ENCODE data around the gene GYPA.
"Not testable (repeated sequence)": the region's sequence is repeated elsewhere in the genome, so short reads cannot be mapped to it uniquely, and the experiment has no call there.

GYPA gene

DNA sequence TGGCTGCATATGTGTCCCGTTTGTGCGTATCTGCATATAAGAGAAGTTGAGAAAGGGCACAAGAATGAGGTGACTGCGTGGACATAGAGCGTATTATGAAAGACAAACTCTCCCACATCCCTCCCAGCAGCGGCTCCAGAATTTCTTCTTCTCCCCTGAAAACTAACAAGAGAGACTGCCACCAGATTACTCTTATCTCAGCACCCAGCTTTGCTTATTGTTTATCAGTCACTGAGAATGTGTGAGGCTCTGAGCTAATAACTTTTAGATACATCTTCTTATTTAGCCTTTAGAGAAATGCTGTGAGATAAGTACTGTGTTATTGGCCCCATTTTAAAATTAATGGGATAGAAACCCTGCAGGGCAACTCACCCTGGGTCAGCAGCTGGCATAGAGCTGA is 20.8 kb downstream of the GYPA start:
- H3K27ac Mint-ChIP-seq; ATAC-seq (replicated peaks); DNase-seq; H3K9me3 Mint-ChIP-seq; H3K4me1 Mint-ChIP-seq (ENCODE audit: low read depth in 2 of 2); H3K36me3 Mint-ChIP-seq (ENCODE audit: insufficient read depth); H3K27me3 Mint-ChIP-seq; H3K4me3 Mint-ChIP-seq: not testable (repeated sequence)

DNA sequence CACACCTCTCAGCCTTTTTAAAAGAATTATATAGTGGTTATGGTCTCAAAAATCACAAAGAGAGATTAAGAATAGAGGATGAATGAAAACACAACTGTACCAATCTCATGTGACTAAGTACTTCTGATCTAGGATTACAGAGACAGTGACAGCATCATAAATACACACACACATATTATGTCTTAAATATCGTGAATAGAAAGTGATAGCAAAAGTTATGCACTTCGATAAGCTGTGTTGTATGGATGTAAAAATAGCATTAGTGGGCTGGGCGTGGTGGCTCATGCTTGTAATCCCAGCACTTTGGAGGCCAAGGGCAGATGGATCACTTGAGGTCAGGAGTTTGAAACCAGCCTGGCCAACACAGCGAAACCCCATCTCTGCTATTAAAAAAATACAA is 25.0 kb downstream of the GYPA start:
- no peak overlapping the region for H3K27ac Mint-ChIP-seq
- ATAC-seq (replicated peaks) (no peak), DNase-seq (no peak)
- H3K4me1 Mint-ChIP-seq (ENCODE audit: low read depth in 2 of 2), result no peaks in the 10 kb centered on the region
- no peak overlapping the region for H3K4me3 Mint-ChIP-seq
- H3K9me3 Mint-ChIP-seq, result no peaks in the 10 kb centered on the region
- H3K36me3 Mint-ChIP-seq (ENCODE audit: insufficient read depth), result no peaks in the 10 kb centered on the region
- no peaks in the 10 kb centered on the region for H3K27me3 Mint-ChIP-seq

DNA sequence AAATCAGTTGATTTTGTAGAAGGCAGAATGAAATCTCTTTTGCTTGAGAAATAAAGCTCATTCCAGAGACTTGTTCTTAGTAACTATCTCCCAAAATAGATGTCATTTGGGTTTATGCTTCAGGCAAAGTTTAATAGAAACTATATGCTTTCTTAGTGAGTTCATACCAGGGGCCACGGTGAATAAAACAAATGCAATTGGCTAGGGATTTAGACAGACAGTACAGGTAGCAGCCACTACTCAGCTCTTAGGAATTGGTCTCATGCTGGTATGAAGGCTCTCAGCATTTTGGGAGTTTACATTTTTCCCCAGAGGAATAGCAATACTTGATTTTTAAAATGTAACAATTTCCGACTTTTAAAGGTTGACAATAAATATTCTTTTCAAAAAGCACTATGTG is 27.0 kb downstream of the GYPA start:
- Mint-ChIP-seq H3K27ac (no peak overlapping the region), H3K36me3 (ENCODE audit: insufficient read depth) (peaks cover 4% of the 10 kb centered on the region), H3K4me3 (no peak overlapping the region), H3K4me1 (ENCODE audit: low read depth in 2 of 2) (no peaks in the 10 kb centered on the region), H3K9me3 (no peaks in the 10 kb centered on the region), H3K27me3 (peaks cover 7 to 9% of the 10 kb centered on the region in 2 donors)
- DNase-seq, result no peak
- ATAC-seq (replicated peaks), result no peak

DNA sequence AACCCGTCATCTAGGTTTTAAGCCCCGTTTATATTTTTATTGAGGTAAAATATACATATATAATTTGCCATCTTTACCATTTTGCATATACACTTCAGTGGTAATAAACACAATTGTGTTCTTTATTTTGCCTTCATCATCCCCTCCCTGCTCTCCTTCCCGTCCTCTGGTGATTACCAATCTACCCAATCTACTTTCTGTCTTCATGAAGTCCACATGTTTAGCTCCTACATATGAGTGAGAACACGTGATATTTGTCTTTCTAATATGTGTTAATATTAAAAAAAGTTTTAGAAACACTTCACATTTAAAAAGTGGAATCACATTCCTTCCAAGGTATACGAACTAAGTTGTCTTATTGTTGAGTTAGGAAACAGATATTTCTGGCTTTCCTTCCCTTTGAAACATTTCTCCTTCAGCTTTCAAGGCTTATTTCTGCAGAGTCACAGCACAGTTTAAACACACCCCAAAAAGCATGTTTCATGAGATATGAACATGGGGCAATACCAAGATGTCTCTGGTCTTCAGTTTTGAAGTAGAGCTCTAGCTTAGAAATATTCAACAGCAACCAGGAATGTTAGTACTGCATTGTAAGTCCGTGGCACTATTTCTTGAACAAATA is 35.9 kb downstream of the GYPA start:
- no peak overlapping the region for H3K27ac Mint-ChIP-seq
- no peak for DNase-seq
- peaks cover 7 to 9% of the 10 kb centered on the region in 2 donors for H3K27me3 Mint-ChIP-seq
- H3K4me1 Mint-ChIP-seq (ENCODE audit: low read depth in 2 of 2), result no peaks in the 10 kb centered on the region
- H3K9me3 Mint-ChIP-seq, result peaks cover 0 to 2% of the 10 kb centered on the region in 2 donors
- H3K36me3 Mint-ChIP-seq (ENCODE audit: insufficient read depth), result peaks cover under 1% of the 10 kb centered on the region
- H3K4me3 Mint-ChIP-seq, result no peak overlapping the region
- ATAC-seq (replicated peaks), result no peak

DNA sequence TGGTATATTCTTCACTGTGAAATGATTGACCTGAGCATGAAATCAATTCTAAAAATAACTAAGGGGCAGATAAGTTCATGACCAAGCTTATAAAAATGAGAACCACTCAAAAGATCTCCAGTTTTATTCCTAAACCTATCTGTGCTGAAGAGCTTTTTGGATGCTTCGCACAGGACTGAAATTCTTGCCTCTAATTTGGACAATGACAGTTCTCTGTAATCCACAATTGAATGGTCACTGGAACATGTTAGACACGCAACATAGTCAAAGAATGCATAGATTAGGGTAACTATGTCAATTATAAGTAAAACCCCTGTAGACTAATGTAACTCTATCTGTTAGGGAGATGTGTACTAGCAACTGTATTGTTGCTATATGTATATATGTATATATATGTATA is 42.7 kb downstream of the GYPA start:
- not testable (repeated sequence) for H3K36me3 Mint-ChIP-seq (ENCODE audit: insufficient read depth); H3K27ac Mint-ChIP-seq; H3K9me3 Mint-ChIP-seq; H3K4me3 Mint-ChIP-seq; H3K27me3 Mint-ChIP-seq; ATAC-seq (replicated peaks); H3K4me1 Mint-ChIP-seq (ENCODE audit: low read depth in 2 of 2); DNase-seq

DNA sequence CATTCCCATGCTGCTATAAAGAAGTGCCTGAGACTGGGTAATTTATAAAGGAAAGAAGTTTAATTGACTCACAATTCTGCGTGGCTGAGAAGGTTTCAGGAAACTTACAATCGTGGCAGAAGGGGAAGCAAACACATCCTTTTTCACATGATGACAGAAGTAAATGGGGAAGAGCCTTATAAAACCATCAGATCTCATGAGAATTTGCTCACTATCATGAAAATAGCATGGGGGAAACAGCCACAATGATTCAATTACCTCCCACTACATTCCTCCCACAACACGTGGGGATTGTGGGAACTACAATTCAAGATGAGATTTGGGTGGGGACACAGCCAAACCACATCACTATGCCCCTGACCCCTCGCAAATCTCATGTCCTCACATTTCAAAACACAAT is 46.5 kb downstream of the GYPA start:
- not testable (repeated sequence) for H3K36me3 Mint-ChIP-seq (ENCODE audit: insufficient read depth); H3K4me3 Mint-ChIP-seq; ATAC-seq (replicated peaks); DNase-seq; H3K9me3 Mint-ChIP-seq; H3K4me1 Mint-ChIP-seq (ENCODE audit: low read depth in 2 of 2); H3K27me3 Mint-ChIP-seq; H3K27ac Mint-ChIP-seq

DNA sequence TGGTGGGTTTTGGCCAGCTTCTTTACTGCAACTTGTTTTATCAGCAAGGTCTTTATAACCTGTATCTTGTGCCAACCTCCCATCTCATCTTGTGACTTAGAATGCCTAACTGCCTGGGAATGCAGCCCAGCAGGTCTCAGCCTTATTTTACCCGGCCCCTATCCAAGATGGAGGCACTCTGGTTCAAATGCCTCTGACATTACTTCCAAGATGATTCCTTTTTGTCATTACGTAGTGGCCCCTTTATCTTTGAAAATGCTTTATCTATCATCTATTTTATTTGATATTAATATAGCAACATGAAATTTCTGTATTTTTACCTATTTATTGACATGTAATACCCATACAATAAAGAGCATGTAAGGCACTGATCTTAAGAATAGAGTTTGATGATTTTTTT is 49.3 kb downstream of the GYPA start:
- H3K27me3 Mint-ChIP-seq; DNase-seq; H3K4me3 Mint-ChIP-seq; H3K9me3 Mint-ChIP-seq; H3K36me3 Mint-ChIP-seq (ENCODE audit: insufficient read depth); H3K4me1 Mint-ChIP-seq (ENCODE audit: low read depth in 2 of 2); H3K27ac Mint-ChIP-seq; ATAC-seq (replicated peaks): not testable (repeated sequence)

DNA sequence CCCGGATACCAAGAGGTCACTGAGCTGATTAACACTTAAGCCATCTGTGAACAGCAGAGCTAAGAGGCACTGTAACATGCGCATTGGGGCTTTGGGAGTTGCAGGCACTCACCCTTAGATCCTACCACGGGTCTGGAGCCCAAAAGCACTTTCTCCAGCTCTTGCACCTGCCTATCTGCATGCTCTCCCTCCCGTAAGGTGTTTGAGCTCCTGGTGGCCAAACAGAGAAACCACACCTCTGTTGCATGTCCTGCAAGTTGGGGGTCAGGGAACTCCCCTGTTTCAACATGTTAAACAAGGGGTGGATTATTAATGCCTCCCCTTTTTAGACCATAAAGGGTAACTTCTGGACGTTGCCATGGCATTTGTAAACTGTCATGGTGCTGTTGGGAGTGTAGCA is 49.8 kb downstream of the GYPA start:
- no peaks in the 10 kb centered on the region for H3K4me1 Mint-ChIP-seq (ENCODE audit: low read depth in 2 of 2)
- ATAC-seq (replicated peaks) (no peak), DNase-seq (no peak)
- H3K9me3 Mint-ChIP-seq, result peaks cover 0 to 2% of the 10 kb centered on the region in 2 donors
- H3K36me3 Mint-ChIP-seq (ENCODE audit: insufficient read depth), result no peaks in the 10 kb centered on the region
- H3K27ac Mint-ChIP-seq, result no peak overlapping the region
- H3K27me3 Mint-ChIP-seq, result peaks cover 0 to 8% of the 10 kb centered on the region in 2 donors
- H3K4me3 Mint-ChIP-seq, result no peak overlapping the region

DNA sequence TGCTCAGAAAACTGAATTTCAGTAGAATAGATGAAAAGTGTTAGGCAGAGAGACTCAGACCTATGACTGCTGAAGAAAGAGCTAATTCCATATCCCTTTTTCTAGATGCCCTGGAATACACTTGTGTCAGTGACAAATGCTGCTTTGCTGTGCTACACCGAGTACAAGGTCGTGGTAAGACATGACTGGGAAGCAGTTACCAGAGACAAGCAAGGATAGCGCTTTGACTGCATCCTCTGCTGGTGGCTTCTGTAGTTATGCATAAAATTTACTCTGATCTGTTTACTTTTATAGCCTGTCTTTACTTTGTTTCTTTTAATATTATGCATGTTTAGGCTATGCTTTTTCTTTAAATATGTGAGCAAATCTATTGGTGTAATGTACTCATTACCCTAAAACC is 58.5 kb downstream of the GYPA start:
- DNase-seq; H3K27me3 Mint-ChIP-seq; H3K4me3 Mint-ChIP-seq; H3K36me3 Mint-ChIP-seq (ENCODE audit: insufficient read depth); H3K9me3 Mint-ChIP-seq; H3K27ac Mint-ChIP-seq; ATAC-seq (replicated peaks); H3K4me1 Mint-ChIP-seq (ENCODE audit: low read depth in 2 of 2): not testable (repeated sequence)

DNA sequence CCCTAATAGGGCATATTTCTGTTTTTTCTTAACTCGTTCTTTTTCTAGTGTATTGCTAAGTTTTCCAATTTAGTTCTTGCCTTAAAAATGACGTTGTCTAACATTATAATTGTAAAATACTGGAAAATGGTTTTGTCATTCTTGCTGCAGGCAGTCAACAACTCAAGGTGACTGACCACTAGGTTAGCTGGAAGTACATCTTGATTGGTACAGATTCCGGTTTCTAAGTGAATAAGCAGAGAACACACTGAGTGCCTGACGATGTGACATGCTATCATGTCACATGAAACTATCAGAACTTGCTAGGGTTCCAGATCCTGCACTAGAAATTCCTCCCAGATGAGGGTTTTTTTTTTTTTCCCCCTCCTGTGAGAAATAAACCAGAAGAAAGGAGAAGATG is 60.4 kb downstream of the GYPA start:
- H3K9me3 Mint-ChIP-seq; ATAC-seq (replicated peaks); H3K27me3 Mint-ChIP-seq; H3K27ac Mint-ChIP-seq; H3K4me1 Mint-ChIP-seq (ENCODE audit: low read depth in 2 of 2); DNase-seq; H3K36me3 Mint-ChIP-seq (ENCODE audit: insufficient read depth); H3K4me3 Mint-ChIP-seq: not testable (repeated sequence)

DNA sequence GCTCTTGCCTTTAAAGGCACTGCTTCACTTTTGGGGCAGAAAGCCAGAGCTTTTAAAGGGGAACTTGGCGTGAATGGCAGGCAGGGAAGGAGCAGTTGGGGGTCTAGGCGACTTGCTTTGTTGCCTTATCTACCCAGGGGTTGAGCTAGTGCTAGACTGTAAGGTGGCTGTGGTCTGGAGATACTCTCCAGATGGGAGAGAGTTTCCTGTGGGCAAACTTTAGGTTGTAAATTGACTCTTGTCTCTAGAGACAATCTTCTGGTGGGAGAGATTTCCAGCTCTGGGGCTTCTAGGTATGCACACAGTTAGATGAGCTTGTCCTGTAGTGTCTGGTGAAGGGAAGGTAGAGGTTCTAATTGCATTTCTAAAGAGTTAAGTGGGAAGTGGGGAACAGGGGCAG is 61.8 kb downstream of the GYPA start:
- not testable (repeated sequence) for ATAC-seq (replicated peaks); H3K36me3 Mint-ChIP-seq (ENCODE audit: insufficient read depth); H3K27me3 Mint-ChIP-seq; H3K4me3 Mint-ChIP-seq; H3K9me3 Mint-ChIP-seq; H3K27ac Mint-ChIP-seq; DNase-seq; H3K4me1 Mint-ChIP-seq (ENCODE audit: low read depth in 2 of 2)

DNA sequence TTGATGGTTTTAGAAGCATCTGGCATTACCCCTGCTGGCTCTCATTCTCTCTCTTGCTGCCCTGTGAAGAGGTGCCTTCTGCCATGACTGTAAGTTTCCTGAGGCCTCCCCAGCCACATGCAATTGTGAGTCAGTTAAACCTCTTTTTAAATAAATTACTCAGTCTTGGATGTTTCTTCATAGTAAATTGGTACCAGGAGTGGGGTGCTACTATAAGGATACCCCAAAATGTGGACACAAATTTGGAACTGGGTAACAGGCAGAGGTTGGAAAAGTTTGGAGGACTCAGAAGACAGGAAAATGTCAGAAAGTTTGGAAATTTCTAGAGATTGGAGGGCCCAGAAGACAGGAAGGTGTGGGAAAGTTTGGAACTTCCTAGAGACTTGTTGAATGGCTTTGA is 79.0 kb downstream of the GYPA start:
- not testable (repeated sequence) for H3K4me1 Mint-ChIP-seq (ENCODE audit: low read depth in 2 of 2); H3K36me3 Mint-ChIP-seq (ENCODE audit: insufficient read depth); DNase-seq; H3K27me3 Mint-ChIP-seq; H3K27ac Mint-ChIP-seq; H3K4me3 Mint-ChIP-seq; ATAC-seq (replicated peaks); H3K9me3 Mint-ChIP-seq

DNA sequence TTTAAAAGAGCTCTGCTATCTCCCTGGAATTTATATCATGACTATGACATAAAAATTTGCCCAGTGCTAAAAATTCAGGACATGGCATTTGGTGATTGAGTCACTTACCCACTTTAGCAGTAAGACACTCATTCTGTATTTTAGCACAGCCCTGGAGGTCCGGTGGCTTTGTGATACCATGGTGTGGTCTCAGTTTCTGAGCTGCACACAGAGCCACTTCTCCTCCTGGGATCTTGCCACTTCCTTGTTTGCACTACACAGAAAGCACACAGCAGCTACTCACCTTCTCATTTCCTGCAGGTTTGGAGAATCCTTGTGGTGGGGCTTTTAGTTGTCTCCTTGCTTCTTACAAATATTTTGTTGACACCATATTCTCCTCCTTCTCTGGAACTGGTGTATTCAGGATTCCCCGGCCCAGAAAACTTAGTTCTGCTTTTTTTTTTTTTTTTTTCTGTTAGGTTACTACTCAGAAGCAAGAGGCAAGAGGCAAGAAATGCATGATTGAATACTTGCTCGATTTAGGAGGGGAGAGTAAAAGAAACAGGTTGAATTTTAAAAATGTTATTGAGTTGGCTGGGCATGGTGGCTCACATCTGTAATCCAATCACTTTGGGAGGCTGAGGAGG is 80.2 kb downstream of the GYPA start:
- H3K27me3 Mint-ChIP-seq; H3K36me3 Mint-ChIP-seq (ENCODE audit: insufficient read depth); H3K27ac Mint-ChIP-seq; H3K4me1 Mint-ChIP-seq (ENCODE audit: low read depth in 2 of 2); ATAC-seq (replicated peaks); DNase-seq; H3K4me3 Mint-ChIP-seq; H3K9me3 Mint-ChIP-seq: not testable (repeated sequence)
